Measurements from ENCODE around the gene KCNK7. TPM values are rescaled to one million over a fixed set of nuclear protein-coding genes. Genes with fewer than 3 reads are reported as not detected.

The KCNK7 gene
- total RNA-seq, 1 donor from 2014 or later: 0.84 TPM

DNA sequence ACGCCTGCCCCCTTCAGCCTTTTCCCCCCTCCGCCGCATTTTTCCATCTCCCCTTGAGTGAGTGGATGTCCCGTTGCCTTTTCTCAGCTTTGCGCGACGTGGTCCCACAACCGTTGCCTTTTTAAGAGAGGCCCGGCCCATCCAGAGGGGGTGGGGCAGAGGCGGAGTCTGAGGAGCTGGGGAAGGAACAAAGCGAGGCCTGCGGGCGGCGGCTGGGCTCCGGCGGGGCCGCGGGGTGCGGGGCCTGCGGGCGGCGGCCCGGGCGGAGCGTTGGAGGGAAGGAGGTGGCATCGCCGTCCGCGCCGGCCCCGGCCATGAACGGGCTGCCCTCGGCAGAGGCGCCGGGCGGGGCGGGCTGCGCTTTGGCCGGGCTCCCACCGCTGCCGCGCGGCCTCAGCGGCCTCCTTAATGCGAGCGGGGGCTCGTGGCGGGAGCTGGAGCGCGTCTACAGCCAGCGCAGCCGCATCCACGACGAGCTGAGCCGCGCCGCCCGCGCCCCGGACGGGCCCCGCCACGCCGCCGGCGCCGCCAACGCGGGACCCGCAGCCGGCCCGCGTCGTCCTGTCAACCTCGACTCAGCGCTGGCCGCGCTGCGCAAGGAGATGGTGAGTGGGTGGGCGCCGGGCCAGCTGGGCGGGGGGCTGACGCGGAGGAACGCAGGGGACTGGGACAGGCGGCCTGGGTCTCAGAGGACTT is 23.1 kb downstream of the KCNK7 start, which contains the start of gene FAM89B:
Gene FAM89B, plus strand, starts transcription at position 183 of the 696 bp plus-strand sequence. Its CDS starts 132 bp downstream, at position 315.
- no peak for FAIRE-seq
- H3K9me3 ChIP-seq (ENCODE audit: insufficient read depth, low read depth, low read length): no peaks in the 10 kb centered on the region
- H3K36me3 Mint-ChIP-seq (ENCODE audit: low read depth, unreplicated experiment): peaks cover 2% of the 10 kb centered on the region
- H3K27ac Mint-ChIP-seq (ENCODE audit: unreplicated experiment): peak within 1 kb of the TSS; percentile 85
- H2AFZ ChIP-seq (ENCODE audit: low read depth, low read length): no peak within 1 kb of the TSS
- peak; percentile 70 for DNase-seq (ENCODE audit: low read depth)
- peak within 1 kb of the TSS; percentile 91 for H3K4me3 ChIP-seq (ENCODE audit: insufficient read depth, low read depth, low read length)
- no peak within 1 kb of the TSS for H3K27ac ChIP-seq (ENCODE audit: low read depth, low read length)
- peaks cover 54% of the 10 kb centered on the region for H3K79me2 ChIP-seq (ENCODE audit: insufficient read depth, low read length)
- no peaks in the 10 kb centered on the region for H3K27me3 ChIP-seq (ENCODE audit: insufficient read depth, low read length)
- peak within 1 kb of the TSS; percentile 98 for H3K4me2 ChIP-seq (ENCODE audit: low read length)
- TF ChIP-seq EZH2 (IDR thresholded peaks at IDR 0.05; ENCODE audit: insufficient read depth, low read length): no peak
- TF ChIP-seq, protein P1, sequence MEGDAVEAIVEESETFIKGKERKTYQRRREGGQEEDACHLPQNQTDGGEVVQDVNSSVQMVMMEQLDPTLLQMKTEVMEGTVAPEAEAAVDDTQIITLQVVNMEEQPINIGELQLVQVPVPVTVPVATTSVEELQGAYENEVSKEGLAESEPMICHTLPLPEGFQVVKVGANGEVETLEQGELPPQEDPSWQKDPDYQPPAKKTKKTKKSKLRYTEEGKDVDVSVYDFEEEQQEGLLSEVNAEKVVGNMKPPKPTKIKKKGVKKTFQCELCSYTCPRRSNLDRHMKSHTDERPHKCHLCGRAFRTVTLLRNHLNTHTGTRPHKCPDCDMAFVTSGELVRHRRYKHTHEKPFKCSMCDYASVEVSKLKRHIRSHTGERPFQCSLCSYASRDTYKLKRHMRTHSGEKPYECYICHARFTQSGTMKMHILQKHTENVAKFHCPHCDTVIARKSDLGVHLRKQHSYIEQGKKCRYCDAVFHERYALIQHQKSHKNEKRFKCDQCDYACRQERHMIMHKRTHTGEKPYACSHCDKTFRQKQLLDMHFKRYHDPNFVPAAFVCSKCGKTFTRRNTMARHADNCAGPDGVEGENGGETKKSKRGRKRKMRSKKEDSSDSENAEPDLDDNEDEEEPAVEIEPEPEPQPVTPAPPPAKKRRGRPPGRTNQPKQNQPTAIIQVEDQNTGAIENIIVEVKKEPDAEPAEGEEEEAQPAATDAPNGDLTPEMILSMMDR (IDR thresholded peaks at IDR 0.05; ENCODE audit: insufficient read depth, low read depth, low read length): no peak
- H3K4me1 ChIP-seq (ENCODE audit: insufficient read depth, low read length): peaks cover 64% of the 10 kb centered on the region
- H4K20me1 ChIP-seq (ENCODE audit: insufficient read depth, low read length): peaks cover 33% of the 10 kb centered on the region
- peaks cover 34% of the 10 kb centered on the region for H3K4me1 Mint-ChIP-seq (ENCODE audit: low read depth, unreplicated experiment)
- no peaks in the 10 kb centered on the region for H3K36me3 ChIP-seq (ENCODE audit: insufficient read depth, low read length)
- H3K4me3 Mint-ChIP-seq (ENCODE audit: unreplicated experiment): peak within 1 kb of the TSS; percentile 98
- H3K27me3 Mint-ChIP-seq (ENCODE audit: low read depth, unreplicated experiment): no peaks in the 10 kb centered on the region
- peak within 1 kb of the TSS; percentile 91 for H3K9ac ChIP-seq (ENCODE audit: low read length)
- no peaks in the 10 kb centered on the region for H3K9me3 Mint-ChIP-seq (ENCODE audit: unreplicated experiment)

DNA sequence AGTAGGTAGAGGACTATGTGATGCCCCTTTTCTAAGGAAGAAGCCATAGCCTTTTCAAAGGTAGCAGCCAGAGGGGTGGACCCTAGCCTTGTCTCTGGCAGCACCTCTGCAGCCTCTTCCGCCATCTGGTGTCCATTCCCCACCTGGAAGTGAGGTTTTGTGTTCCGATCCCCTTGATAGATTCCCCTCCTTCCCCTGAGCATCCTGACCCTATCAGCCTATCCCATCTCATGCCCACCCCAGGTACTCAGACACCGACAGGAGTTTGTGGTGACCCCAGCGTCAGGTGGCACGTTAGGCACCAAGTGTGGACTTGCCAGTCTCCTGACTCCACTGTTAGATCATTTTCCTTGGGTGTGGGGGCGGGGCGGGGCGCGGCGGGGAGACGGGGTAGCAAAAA is 23.7 kb downstream of the KCNK7 start:
- FAIRE-seq: no peak
- H3K36me3 ChIP-seq (ENCODE audit: insufficient read depth, low read length): no peaks in the 10 kb centered on the region
- H3K4me2 ChIP-seq (ENCODE audit: low read length): peak overlapping the region; percentile 98
- peak overlapping the region; percentile 85 for H3K27ac Mint-ChIP-seq (ENCODE audit: unreplicated experiment)
- no peak overlapping the region for H2AFZ ChIP-seq (ENCODE audit: low read depth, low read length)
- no peak for TF ChIP-seq EZH2 (IDR thresholded peaks at IDR 0.05; ENCODE audit: insufficient read depth, low read length)
- TF ChIP-seq, protein P1 (IDR thresholded peaks at IDR 0.05; ENCODE audit: insufficient read depth, low read depth, low read length): peak; percentile 24
- H3K36me3 Mint-ChIP-seq (ENCODE audit: low read depth, unreplicated experiment): peaks cover 2% of the 10 kb centered on the region
- H3K27ac ChIP-seq (ENCODE audit: low read depth, low read length): no peak overlapping the region
- H3K9ac ChIP-seq (ENCODE audit: low read length): peak overlapping the region; percentile 79
- no peak for DNase-seq (ENCODE audit: low read depth)
- H3K9me3 ChIP-seq (ENCODE audit: insufficient read depth, low read depth, low read length): no peaks in the 10 kb centered on the region
- no peaks in the 10 kb centered on the region for H3K27me3 ChIP-seq (ENCODE audit: insufficient read depth, low read length)
- H3K27me3 Mint-ChIP-seq (ENCODE audit: low read depth, unreplicated experiment): no peaks in the 10 kb centered on the region
- peaks cover 54% of the 10 kb centered on the region for H3K79me2 ChIP-seq (ENCODE audit: insufficient read depth, low read length)
- H4K20me1 ChIP-seq (ENCODE audit: insufficient read depth, low read length): peaks cover 30% of the 10 kb centered on the region
- H3K9me3 Mint-ChIP-seq (ENCODE audit: unreplicated experiment): no peaks in the 10 kb centered on the region
- H3K4me3 ChIP-seq (ENCODE audit: insufficient read depth, low read depth, low read length): peak overlapping the region; percentile 79
- peaks cover 34% of the 10 kb centered on the region for H3K4me1 Mint-ChIP-seq (ENCODE audit: low read depth, unreplicated experiment)
- peak overlapping the region; percentile 98 for H3K4me3 Mint-ChIP-seq (ENCODE audit: unreplicated experiment)
- peaks cover 58% of the 10 kb centered on the region for H3K4me1 ChIP-seq (ENCODE audit: insufficient read depth, low read length)

DNA sequence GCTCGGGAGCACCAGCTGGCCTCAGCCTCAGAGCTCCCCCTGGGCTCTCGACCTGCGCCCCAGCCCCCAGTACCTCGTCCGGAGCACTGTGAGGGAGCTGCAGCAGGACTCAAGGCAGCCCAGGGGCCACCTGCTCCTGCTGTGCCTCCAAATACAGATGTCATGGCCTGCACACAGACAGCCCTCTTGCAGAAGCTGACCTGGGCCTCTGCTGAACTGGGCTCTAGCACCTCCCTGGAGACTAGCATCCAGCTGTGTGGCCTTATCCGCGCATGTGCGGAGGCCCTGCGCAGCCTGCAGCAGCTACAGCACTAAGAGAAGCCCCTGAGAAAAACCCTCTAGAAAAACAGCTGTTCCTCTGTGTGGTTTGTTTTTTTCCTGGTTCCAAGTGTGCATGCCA is 24.2 kb downstream of the KCNK7 start:
- Histone ChIP-seq H3K9me3 (ENCODE audit: insufficient read depth, low read depth, low read length) (no peaks in the 10 kb centered on the region), H3K9ac (ENCODE audit: low read length) (peak overlapping the region; percentile 91), H3K4me1 (ENCODE audit: insufficient read depth, low read length) (peaks cover 53% of the 10 kb centered on the region), H3K27me3 (ENCODE audit: insufficient read depth, low read length) (no peaks in the 10 kb centered on the region), H2AFZ (ENCODE audit: low read depth, low read length) (no peak overlapping the region), H3K79me2 (ENCODE audit: insufficient read depth, low read length) (peaks cover 58% of the 10 kb centered on the region), H3K36me3 (ENCODE audit: insufficient read depth, low read length) (no peaks in the 10 kb centered on the region), H3K4me2 (ENCODE audit: low read length) (peak overlapping the region; percentile 98), H3K27ac (ENCODE audit: low read depth, low read length) (peak overlapping the region; percentile 37), H3K4me3 (ENCODE audit: insufficient read depth, low read depth, low read length) (peak overlapping the region; percentile 91), H4K20me1 (ENCODE audit: insufficient read depth, low read length) (peaks cover 30% of the 10 kb centered on the region)
- FAIRE-seq (no peak), DNase-seq (ENCODE audit: low read depth) (no peak)
- H3K4me1 Mint-ChIP-seq (ENCODE audit: low read depth, unreplicated experiment): peaks cover 30% of the 10 kb centered on the region
- H3K27ac Mint-ChIP-seq (ENCODE audit: unreplicated experiment): peak overlapping the region; percentile 85
- no peaks in the 10 kb centered on the region for H3K27me3 Mint-ChIP-seq (ENCODE audit: low read depth, unreplicated experiment)
- peaks cover 2% of the 10 kb centered on the region for H3K36me3 Mint-ChIP-seq (ENCODE audit: low read depth, unreplicated experiment)
- no peaks in the 10 kb centered on the region for H3K9me3 Mint-ChIP-seq (ENCODE audit: unreplicated experiment)
- H3K4me3 Mint-ChIP-seq (ENCODE audit: unreplicated experiment): peak overlapping the region; percentile 98
- no peak for TF ChIP-seq EZH2 (IDR thresholded peaks at IDR 0.05; ENCODE audit: insufficient read depth, low read length)
- TF ChIP-seq, protein P1 (IDR thresholded peaks at IDR 0.05; ENCODE audit: insufficient read depth, low read depth, low read length): no peak

Measured in astrocyte (in vitro differentiated cells and primary cell).